Measurements from ENCODE around the gene SASS6. TPM values are rescaled to one million over a fixed set of nuclear protein-coding genes. Genes with fewer than 3 reads are reported as not detected.

Gene SASS6
- polyA plus RNA-seq, 1 of the 3 experiments (the other 2 are of a cell fraction) = 0.48 TPM

DNA sequence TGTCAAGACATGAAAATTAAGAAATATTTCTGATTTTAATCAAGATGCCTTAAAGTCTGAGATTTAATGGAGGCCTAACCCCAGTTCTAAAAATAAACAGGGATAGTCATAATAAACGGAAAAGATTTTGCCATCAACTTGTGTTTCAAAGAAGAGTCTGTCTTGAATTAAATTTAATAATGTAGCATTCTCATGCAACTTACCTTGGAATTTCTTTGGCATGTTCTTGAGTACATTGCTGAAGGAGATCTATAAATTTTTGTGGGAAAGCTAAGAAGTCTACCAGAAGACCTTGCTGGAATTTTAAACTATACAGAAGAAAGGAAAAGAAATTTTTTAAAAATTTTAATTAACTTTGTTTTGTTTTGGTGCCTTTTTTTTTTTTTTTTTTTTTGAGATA is 10.6 kb downstream of the SASS6 start:
- Histone ChIP-seq H3K4me3 (ENCODE audit: low read depth in 2 of 2, low read length in 1 of 2) (no peak overlapping the region), H3K4me2 (no peak overlapping the region), H3K9ac (no peak overlapping the region), H3K79me2 (ENCODE audit: insufficient read depth) (peaks cover 14% of the 10 kb centered on the region), H3K4me1 (ENCODE audit: control insufficient read depth in 1 of 2, insufficient read depth in 2 of 2, low read depth in 1 of 2, low read length in 1 of 2) (no peaks in the 10 kb centered on the region; a peak in 1 of 4 replicates), H3F3A (replicated peaks; ENCODE audit: insufficient read depth) (peaks cover 4% of the 10 kb centered on the region), H3K27ac (ENCODE audit: low read depth in 2 of 2, low read length in 1 of 2) (peak overlapping the region; percentile 9 to 25; a peak in 2 of 4 replicates), H3K9me2 (no peaks in the 10 kb centered on the region), H3K27me3 (ENCODE audit: insufficient read depth) (no peaks in the 10 kb centered on the region), H3K9me3 (no peaks in the 10 kb centered on the region), H3K36me3 (replicated peaks in 1 of 2; ENCODE audit: control insufficient read depth in 1 of 2, insufficient read depth in 2 of 2, low read length in 1 of 2) (peaks cover 10 to 18% of the 10 kb centered on the region in 2 experiments), H2AFZ (ENCODE audit: low read depth) (0 out of 2 replicates have a peak overlapping the region, but pooled peaks have one; percentile 62), H4K20me1 (ENCODE audit: insufficient read depth) (no peaks in the 10 kb centered on the region)
- POLR2A ChIA-PET = no interaction called here
- TF ChIP-seq RAD21 (IDR thresholded peaks at IDR 0.05; ENCODE audit: low read length) (no peak), RFX5 (IDR thresholded peaks at IDR 0.05; ENCODE audit: low read length) (no peak), FOXM1 (IDR thresholded peaks at IDR 0.05; ENCODE audit: low read depth) (no peak), TAF1 (IDR thresholded peaks at IDR 0.05; ENCODE audit: borderline replicate concordance, low read depth, low read length) (no peak), EP300 (IDR thresholded peaks at IDR 0.05; ENCODE audit: borderline replicate concordance in 1 of 2, low read depth in 1 of 2, low read length in 1 of 2) (no peak), POLR2AphosphoS5 (IDR thresholded peaks at IDR 0.05; ENCODE audit: low read depth, low read length) (no peak), ELF1 (IDR thresholded peaks at IDR 0.05) (no peak), GABPA (IDR thresholded peaks at IDR 0.05; ENCODE audit: low read depth) (no peak), NRF1 (IDR thresholded peaks at IDR 0.05; ENCODE audit: low read depth, low read length) (no peak)
- TF ChIP-seq, protein P1, sequence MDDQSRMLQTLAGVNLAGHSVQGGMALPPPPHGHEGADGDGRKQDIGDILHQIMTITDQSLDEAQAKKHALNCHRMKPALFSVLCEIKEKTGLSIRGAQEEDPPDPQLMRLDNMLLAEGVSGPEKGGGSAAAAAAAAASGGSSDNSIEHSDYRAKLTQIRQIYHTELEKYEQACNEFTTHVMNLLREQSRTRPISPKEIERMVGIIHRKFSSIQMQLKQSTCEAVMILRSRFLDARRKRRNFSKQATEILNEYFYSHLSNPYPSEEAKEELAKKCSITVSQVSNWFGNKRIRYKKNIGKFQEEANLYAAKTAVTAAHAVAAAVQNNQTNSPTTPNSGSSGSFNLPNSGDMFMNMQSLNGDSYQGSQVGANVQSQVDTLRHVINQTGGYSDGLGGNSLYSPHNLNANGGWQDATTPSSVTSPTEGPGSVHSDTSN (IDR thresholded peaks at IDR 0.05) = no peak
- WGBS (ENCODE audit: low lambda C conversion rate) = 36% methylated on average over 1 of the region's 1 CpG
- no peak for DNase-seq
- CTCF ChIA-PET = no interaction called here

DNA sequence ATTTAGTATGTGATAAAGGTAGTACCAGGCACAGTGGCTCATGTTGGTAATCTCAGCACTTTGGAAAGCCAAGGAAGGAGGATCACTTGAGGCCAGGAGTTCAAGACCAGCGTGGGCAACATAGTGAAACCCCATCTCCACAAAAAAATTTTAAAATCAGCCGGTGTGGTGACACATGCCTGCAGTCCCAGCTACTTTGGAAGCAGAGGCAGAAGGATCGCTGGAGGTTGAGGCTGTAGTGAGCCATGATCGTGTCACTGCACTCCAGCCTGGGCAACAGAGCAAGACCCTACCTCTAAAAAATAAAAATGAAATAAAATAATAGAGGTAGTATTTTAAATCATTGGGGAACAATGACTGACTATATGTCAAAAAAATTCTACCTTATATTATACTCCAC is 17.2 kb downstream of the SASS6 start:
- 97% methylated on average over 4 of the region's 4 CpGs for WGBS (ENCODE audit: low lambda C conversion rate)

More for the DNA sequence above, 17.2 kb downstream of the SASS6 start:
- no peaks in the 10 kb centered on the region for H3K9me3 ChIP-seq
- H3K79me2 ChIP-seq (ENCODE audit: insufficient read depth) = no peaks in the 10 kb centered on the region
- H3K27me3 ChIP-seq (ENCODE audit: insufficient read depth) = no peaks in the 10 kb centered on the region
- no peak overlapping the region for H3K9ac ChIP-seq
- H3K9me2 ChIP-seq = no peaks in the 10 kb centered on the region
- no peaks in the 10 kb centered on the region for H4K20me1 ChIP-seq (ENCODE audit: insufficient read depth)
- no peak for DNase-seq
- H3F3A ChIP-seq (replicated peaks; ENCODE audit: insufficient read depth) = no peaks in the 10 kb centered on the region
- no peak overlapping the region for H2AFZ ChIP-seq (ENCODE audit: low read depth)
- no peak overlapping the region for H3K4me3 ChIP-seq (ENCODE audit: low read depth in 2 of 2, low read length in 1 of 2)
- no peaks in the 10 kb centered on the region for H3K4me1 ChIP-seq (ENCODE audit: control insufficient read depth in 1 of 2, insufficient read depth in 2 of 2, low read depth in 1 of 2, low read length in 1 of 2)
- H3K4me2 ChIP-seq = no peak overlapping the region
- peaks cover 22 to 34% of the 10 kb centered on the region in 2 experiments for H3K36me3 ChIP-seq (replicated peaks in 1 of 2; ENCODE audit: control insufficient read depth in 1 of 2, insufficient read depth in 2 of 2, low read length in 1 of 2)
- TF ChIP-seq RXRA (IDR thresholded peaks at IDR 0.05; ENCODE audit: borderline replicate concordance, low read depth) = no peak
- TF ChIP-seq, protein P1 (IDR thresholded peaks at IDR 0.05) = no peak
- TF ChIP-seq YY1 (IDR thresholded peaks at IDR 0.05; ENCODE audit: low read depth) = no peak
- no peak for TF ChIP-seq SIN3A (IDR thresholded peaks at IDR 0.05; ENCODE audit: borderline replicate concordance, low read depth, low read length)
- no peak for TF ChIP-seq CHD2 (IDR thresholded peaks at IDR 0.05; ENCODE audit: low read length, partially characterized antibody)
- no peak for TF ChIP-seq GABPA (IDR thresholded peaks at IDR 0.05; ENCODE audit: low read depth)
- TF ChIP-seq TCF12 (IDR thresholded peaks at IDR 0.05) = no peak
- no peak for TF ChIP-seq SMC3 (IDR thresholded peaks at IDR 0.05; ENCODE audit: low read depth, low read length)
- no peak for TF ChIP-seq MAX (IDR thresholded peaks at IDR 0.05; ENCODE audit: low read depth)
- TF ChIP-seq, protein P2, sequence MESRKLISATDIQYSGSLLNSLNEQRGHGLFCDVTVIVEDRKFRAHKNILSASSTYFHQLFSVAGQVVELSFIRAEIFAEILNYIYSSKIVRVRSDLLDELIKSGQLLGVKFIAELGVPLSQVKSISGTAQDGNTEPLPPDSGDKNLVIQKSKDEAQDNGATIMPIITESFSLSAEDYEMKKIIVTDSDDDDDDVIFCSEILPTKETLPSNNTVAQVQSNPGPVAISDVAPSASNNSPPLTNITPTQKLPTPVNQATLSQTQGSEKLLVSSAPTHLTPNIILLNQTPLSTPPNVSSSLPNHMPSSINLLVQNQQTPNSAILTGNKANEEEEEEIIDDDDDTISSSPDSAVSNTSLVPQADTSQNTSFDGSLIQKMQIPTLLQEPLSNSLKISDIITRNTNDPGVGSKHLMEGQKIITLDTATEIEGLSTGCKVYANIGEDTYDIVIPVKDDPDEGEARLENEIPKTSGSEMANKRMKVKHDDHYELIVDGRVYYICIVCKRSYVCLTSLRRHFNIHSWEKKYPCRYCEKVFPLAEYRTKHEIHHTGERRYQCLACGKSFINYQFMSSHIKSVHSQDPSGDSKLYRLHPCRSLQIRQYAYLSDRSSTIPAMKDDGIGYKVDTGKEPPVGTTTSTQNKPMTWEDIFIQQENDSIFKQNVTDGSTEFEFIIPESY (IDR thresholded peaks at IDR 0.05; ENCODE audit: borderline replicate concordance, low read depth) = no peak
- TF ChIP-seq RCOR1 (IDR thresholded peaks at IDR 0.05; ENCODE audit: low read length) = no peak
- TF ChIP-seq, protein P3, sequence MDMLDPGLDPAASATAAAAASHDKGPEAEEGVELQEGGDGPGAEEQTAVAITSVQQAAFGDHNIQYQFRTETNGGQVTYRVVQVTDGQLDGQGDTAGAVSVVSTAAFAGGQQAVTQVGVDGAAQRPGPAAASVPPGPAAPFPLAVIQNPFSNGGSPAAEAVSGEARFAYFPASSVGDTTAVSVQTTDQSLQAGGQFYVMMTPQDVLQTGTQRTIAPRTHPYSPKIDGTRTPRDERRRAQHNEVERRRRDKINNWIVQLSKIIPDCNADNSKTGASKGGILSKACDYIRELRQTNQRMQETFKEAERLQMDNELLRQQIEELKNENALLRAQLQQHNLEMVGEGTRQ (IDR thresholded peaks at IDR 0.05; ENCODE audit: borderline replicate concordance, low read depth, low read length) = no peak
- ChIA-PET CTCF (interaction anchor here (1.0 kb wide), 1 partner anchor 340 kb away, joined by 3 read pairs; no protein-coding TSS in a partner anchor), POLR2A (no interaction called here)
- no peak overlapping the region for H3K27ac ChIP-seq (ENCODE audit: low read depth in 2 of 2, low read length in 1 of 2)
